Measurements from ENCODE around the gene RBFA.

GRCh38 chr18:80029690-80030089, 4.5 kb upstream of the RBFA start:
- TF ChIP-seq ZNF431 (CRISPR knock-in tag; IDR thresholded peaks at IDR 0.05; ENCODE audit: borderline replicate concordance, low read depth) = no peak
- no peak for TF ChIP-seq ZNF770 (CRISPR knock-in tag; IDR thresholded peaks at IDR 0.05)
- TF ChIP-seq ZNF362 (CRISPR knock-in tag; IDR thresholded peaks at IDR 0.05; ENCODE audit: borderline replicate concordance) = no peak
- TF ChIP-seq ZNF282 (IDR thresholded peaks at IDR 0.05; ENCODE audit: partially characterized antibody) = no peak
- TF ChIP-seq HNF4A (CRISPR knock-in tag; IDR thresholded peaks at IDR 0.05) = no peak
- TF ChIP-seq CCDC6 (CRISPR knock-in tag; IDR thresholded peaks at IDR 0.05) = no peak
- no peak for TF ChIP-seq USF2 (IDR thresholded peaks at IDR 0.05; ENCODE audit: low read depth, low read length)
- no peak for TF ChIP-seq USF2 (CRISPR knock-in tag; IDR thresholded peaks at IDR 0.05; ENCODE audit: borderline replicate concordance)
- TF ChIP-seq POLR2A (IDR thresholded peaks at IDR 0.05; ENCODE audit: insufficient read depth in 1 of 2, low read depth in 2 of 2, low read length in 2 of 2) = no peak
- TF ChIP-seq ZNF20 (CRISPR knock-in tag; IDR thresholded peaks at IDR 0.05) = no peak
- TF ChIP-seq ZZZ3 (CRISPR knock-in tag; IDR thresholded peaks at IDR 0.05; ENCODE audit: borderline replicate concordance) = no peak

All from HepG2 (cell line).